ENCODE data around the gene CFAP46. TPM values are rescaled to one million over a fixed set of nuclear protein-coding genes. Genes with fewer than 3 reads are reported as not detected.

The CFAP46 gene
- total RNA-seq, 1 donor, result under 0.01 TPM

DNA sequence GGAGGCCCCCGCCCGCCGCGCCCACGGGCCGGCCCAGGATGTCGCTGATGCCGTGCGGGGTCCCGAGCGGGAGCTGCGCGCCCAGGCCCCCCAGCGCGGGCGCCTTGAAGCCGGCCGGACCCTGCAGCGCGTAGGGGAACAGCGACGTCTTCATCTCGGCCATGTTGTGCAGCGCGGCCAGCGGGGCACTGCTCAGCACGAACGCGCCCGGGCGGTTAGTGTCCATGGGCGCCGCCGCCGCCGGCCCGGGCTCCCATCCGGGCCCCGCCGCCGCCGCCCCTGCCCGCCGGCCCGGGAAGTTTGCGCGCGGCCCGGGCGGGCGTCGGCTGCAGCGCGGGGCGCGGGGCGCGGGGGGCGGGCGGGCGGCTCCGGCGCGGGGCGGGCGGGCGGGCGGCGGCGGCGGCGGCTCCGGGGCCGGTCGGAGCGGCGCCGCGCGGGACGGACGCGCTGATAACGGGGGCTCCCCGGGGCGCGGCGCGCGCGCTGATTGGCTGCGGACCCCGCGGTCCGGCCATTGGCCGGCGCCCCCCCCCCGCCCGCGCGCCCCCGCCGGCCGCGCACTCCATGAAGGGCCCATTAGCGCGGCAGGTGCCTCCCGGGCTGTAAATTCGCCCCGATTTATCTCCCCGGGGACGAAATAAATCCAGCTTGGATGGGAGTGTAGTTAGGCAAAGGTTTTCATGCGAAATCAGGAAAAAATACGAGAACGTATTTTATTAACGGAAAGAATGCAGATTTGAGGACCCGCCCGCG lies 156.5 kb downstream of the CFAP46 start, which contains the start of gene NKX6-2:
Gene NKX6-2 (minus strand): TSS at position 425 of the 753 bp plus-strand sequence. CDS start 199 bp downstream, at position 226.
- Histone ChIP-seq H3K27ac (ENCODE audit: low read depth, low read length) (no peak within 1 kb of the TSS), H3K4me1 (ENCODE audit: insufficient read depth, low read length) (no peaks in the 10 kb centered on the region), H4K20me1 (ENCODE audit: insufficient read depth, low read length) (no peaks in the 10 kb centered on the region), H3K4me3 (ENCODE audit: insufficient read depth, low read length) (no peak within 1 kb of the TSS), H3K36me3 (ENCODE audit: insufficient read depth, low read length) (peaks cover 4% of the 10 kb centered on the region), H2AFZ (ENCODE audit: low read length) (no peak within 1 kb of the TSS), H3K79me2 (ENCODE audit: insufficient read depth, low read length) (no peaks in the 10 kb centered on the region), H3K4me2 (ENCODE audit: insufficient read depth, low read length) (no peak within 1 kb of the TSS), H3K27me3 (ENCODE audit: insufficient read depth, low read length) (peaks cover 57% of the 10 kb centered on the region), H3K9me3 (ENCODE audit: low read depth, low read length) (no peaks in the 10 kb centered on the region)
- DNase-seq (ENCODE audit: insufficient read length, low spot score, missing footprints), result peak; percentile 95
- no peak for TF ChIP-seq CTCF (IDR thresholded peaks at IDR 0.05; ENCODE audit: extremely low read depth, low read depth, low read length)

GRCh38 chr10:132784866-132785722 lies 157.3 kb downstream of the CFAP46 start:
- no peaks in the 10 kb centered on the region for H3K4me1 ChIP-seq (ENCODE audit: insufficient read depth, low read length)
- no peaks in the 10 kb centered on the region for H3K79me2 ChIP-seq (ENCODE audit: insufficient read depth, low read length)
- no peak for TF ChIP-seq CTCF (IDR thresholded peaks at IDR 0.05; ENCODE audit: extremely low read depth, low read depth, low read length)
- H3K4me2 ChIP-seq (ENCODE audit: insufficient read depth, low read length), result no peak overlapping the region
- no peaks in the 10 kb centered on the region for H3K9me3 ChIP-seq (ENCODE audit: low read depth, low read length)
- H3K27ac ChIP-seq (ENCODE audit: low read depth, low read length), result no peak overlapping the region
- H2AFZ ChIP-seq (ENCODE audit: low read length), result no peak overlapping the region
- H3K27me3 ChIP-seq (ENCODE audit: insufficient read depth, low read length), result peaks cover 56% of the 10 kb centered on the region
- peaks cover 4% of the 10 kb centered on the region for H3K36me3 ChIP-seq (ENCODE audit: insufficient read depth, low read length)
- no peak overlapping the region for H3K4me3 ChIP-seq (ENCODE audit: insufficient read depth, low read length)
- DNase-seq (ENCODE audit: insufficient read length, low spot score, missing footprints), result peak; percentile 94
- H4K20me1 ChIP-seq (ENCODE audit: insufficient read depth, low read length), result no peaks in the 10 kb centered on the region

GRCh38 chr10:132783940-132784865 lies 158.2 kb downstream of the CFAP46 start:
- H3K4me3 ChIP-seq (ENCODE audit: insufficient read depth, low read length), result no peak overlapping the region
- peaks cover 47% of the 10 kb centered on the region for H3K27me3 ChIP-seq (ENCODE audit: insufficient read depth, low read length)
- no peaks in the 10 kb centered on the region for H3K4me1 ChIP-seq (ENCODE audit: insufficient read depth, low read length)
- H3K79me2 ChIP-seq (ENCODE audit: insufficient read depth, low read length), result no peaks in the 10 kb centered on the region
- no peak overlapping the region for H2AFZ ChIP-seq (ENCODE audit: low read length)
- H3K27ac ChIP-seq (ENCODE audit: low read depth, low read length), result no peak overlapping the region
- no peak for TF ChIP-seq CTCF (IDR thresholded peaks at IDR 0.05; ENCODE audit: extremely low read depth, low read depth, low read length)
- DNase-seq (ENCODE audit: insufficient read length, low spot score, missing footprints), result peak; percentile 93
- no peaks in the 10 kb centered on the region for H4K20me1 ChIP-seq (ENCODE audit: insufficient read depth, low read length)
- no peaks in the 10 kb centered on the region for H3K9me3 ChIP-seq (ENCODE audit: low read depth, low read length)
- peaks cover 4% of the 10 kb centered on the region for H3K36me3 ChIP-seq (ENCODE audit: insufficient read depth, low read length)
- H3K4me2 ChIP-seq (ENCODE audit: insufficient read depth, low read length), result no peak overlapping the region
